Stomach (tissue), 4 donors: ENCODE results near the gene CTNND2.

Source experiments
- EP300 ChIP-seq: sonication (generic); formaldehyde crosslinking; IDR thresholded peaks from one replicate; pipeline ENCODE4 v1.6.1; 2017; ENCODE audit warnings: antibody characterized with exemption
- POLR2A ChIP-seq, 4 donors: fragments of 450-650 bp; IDR thresholded peaks; one replicate each; pipeline ENCODE4 v1.6.1; 2016; ENCODE audit warnings: antibody characterized with exemption in 4 of 4, control low read depth in 2 of 4, mild to moderate bottlenecking in 1 of 4, moderate library complexity in 1 of 4
- TF ChIP-seq, protein P1 (sequence below), 7 experiments: fragments of 450-650 bp in 4 of 7; fragments of 200-600 bp in 3 of 7; sonication (generic) in 3 of 7; IDR thresholded peaks; one replicate each; pipeline ENCODE4 v1.5.1; 2016 to 2019; ENCODE audit warnings: antibody characterized with exemption in 7 of 7, control low read depth in 2 of 7, mild to moderate bottlenecking in 1 of 7

DNA sequence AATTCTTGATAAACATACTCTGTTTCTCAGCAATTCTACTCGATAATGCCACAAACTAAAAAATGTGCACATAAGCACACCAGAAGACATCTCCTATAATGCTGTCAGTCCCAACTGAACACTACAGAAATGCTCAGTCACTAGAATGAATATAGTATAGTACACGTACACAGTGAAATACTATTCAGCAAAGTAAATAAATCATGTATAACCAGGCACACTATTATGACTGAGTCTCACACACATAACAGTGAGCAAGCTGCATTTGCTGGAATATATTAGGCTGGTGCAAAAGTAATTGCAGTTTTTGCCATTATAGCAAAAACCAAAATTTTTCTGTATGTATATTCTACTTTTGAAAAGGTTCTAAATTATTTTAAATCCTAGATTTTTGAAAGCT, 310.2 kb downstream of the CTNND2 start:
- TF ChIP-seq, protein P1, sequence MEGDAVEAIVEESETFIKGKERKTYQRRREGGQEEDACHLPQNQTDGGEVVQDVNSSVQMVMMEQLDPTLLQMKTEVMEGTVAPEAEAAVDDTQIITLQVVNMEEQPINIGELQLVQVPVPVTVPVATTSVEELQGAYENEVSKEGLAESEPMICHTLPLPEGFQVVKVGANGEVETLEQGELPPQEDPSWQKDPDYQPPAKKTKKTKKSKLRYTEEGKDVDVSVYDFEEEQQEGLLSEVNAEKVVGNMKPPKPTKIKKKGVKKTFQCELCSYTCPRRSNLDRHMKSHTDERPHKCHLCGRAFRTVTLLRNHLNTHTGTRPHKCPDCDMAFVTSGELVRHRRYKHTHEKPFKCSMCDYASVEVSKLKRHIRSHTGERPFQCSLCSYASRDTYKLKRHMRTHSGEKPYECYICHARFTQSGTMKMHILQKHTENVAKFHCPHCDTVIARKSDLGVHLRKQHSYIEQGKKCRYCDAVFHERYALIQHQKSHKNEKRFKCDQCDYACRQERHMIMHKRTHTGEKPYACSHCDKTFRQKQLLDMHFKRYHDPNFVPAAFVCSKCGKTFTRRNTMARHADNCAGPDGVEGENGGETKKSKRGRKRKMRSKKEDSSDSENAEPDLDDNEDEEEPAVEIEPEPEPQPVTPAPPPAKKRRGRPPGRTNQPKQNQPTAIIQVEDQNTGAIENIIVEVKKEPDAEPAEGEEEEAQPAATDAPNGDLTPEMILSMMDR (IDR thresholded peaks at IDR 0.05): no peak
- TF ChIP-seq EP300: no peak
- TF ChIP-seq POLR2A (IDR thresholded peaks at IDR 0.05): no peak
